ENCODE data around the gene CSNK1A1. TPM values are rescaled to one million over a fixed set of nuclear protein-coding genes. Genes with fewer than 3 reads are reported as not detected.
"Not testable (repeated sequence)": the region's sequence is repeated elsewhere in the genome, so short reads cannot be mapped to it uniquely, and the experiment has no call there.

CSNK1A1 gene
- polyA plus RNA-seq, 1 of the 3 experiments (the other 2 are of a cell fraction) = 70.7 TPM

DNA sequence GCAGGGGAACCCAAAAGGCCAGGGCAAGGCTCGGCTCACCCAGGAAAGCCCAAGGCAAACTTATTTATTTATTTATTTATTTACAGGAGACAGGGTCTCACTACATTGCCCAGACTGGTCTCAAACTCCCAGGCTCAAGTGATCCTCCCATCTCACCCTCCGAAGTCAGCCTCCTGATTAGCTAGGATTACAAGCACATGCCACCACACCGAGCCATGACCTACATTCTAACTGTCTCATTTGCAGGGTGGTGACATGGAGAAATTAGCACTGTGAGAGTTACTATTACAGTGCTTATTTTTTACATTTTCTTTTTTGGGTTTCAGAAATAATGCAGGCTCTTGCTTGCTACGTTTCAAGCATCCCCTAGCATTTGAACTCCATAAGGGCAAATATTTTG lies 48.1 kb upstream of the CSNK1A1 start:
- Histone ChIP-seq H3K4me1 (ENCODE audit: control insufficient read depth in 1 of 2, insufficient read depth in 2 of 2, low read depth in 1 of 2, low read length in 1 of 2) (no peaks in the 10 kb centered on the region), H3K9me3 (no peaks in the 10 kb centered on the region), H3K27me3 (ENCODE audit: insufficient read depth) (no peaks in the 10 kb centered on the region), H3K9me2 (no peaks in the 10 kb centered on the region), H3K4me3 (ENCODE audit: low read depth in 2 of 2, low read length in 1 of 2) (no peak overlapping the region), H3F3A (replicated peaks; ENCODE audit: insufficient read depth) (no peaks in the 10 kb centered on the region), H3K36me3 (replicated peaks in 1 of 2; ENCODE audit: control insufficient read depth in 1 of 2, insufficient read depth in 2 of 2, low read length in 1 of 2) (peaks cover 0 to 3% of the 10 kb centered on the region in 2 experiments), H3K79me2 (ENCODE audit: insufficient read depth) (no peaks in the 10 kb centered on the region), H3K9ac (no peak overlapping the region), H4K20me1 (ENCODE audit: insufficient read depth) (no peaks in the 10 kb centered on the region), H2AFZ (ENCODE audit: low read depth) (no peak overlapping the region), H3K4me2 (no peak overlapping the region), H3K27ac (ENCODE audit: low read depth in 2 of 2, low read length in 1 of 2) (no peak overlapping the region)
- no peak for DNase-seq
- TF ChIP-seq FOXJ3 (CRISPR knock-in tag; IDR thresholded peaks at IDR 0.05) (no peak), SMC3 (IDR thresholded peaks at IDR 0.05; ENCODE audit: low read depth, low read length) (no peak)
- ChIA-PET CTCF (interaction anchor here (0.7 kb wide), 1 partner anchor 19 kb away, joined by 5 read pairs; no protein-coding TSS in a partner anchor), POLR2A (no interaction called here)
- 88% methylated on average over 4 of the region's 4 CpGs for WGBS (ENCODE audit: low lambda C conversion rate)

GRCh38 chr5:149598966-149599365 lies 47.7 kb upstream of the CSNK1A1 start:
- no peaks in the 10 kb centered on the region for H3F3A ChIP-seq (replicated peaks; ENCODE audit: insufficient read depth)
- ChIA-PET POLR2A (no interaction called here), CTCF (interaction anchor here (0.7 kb wide), 1 partner anchor 19 kb away, joined by 5 read pairs; no protein-coding TSS in a partner anchor)
- no peak overlapping the region for H3K9ac ChIP-seq
- H3K9me2 ChIP-seq = no peaks in the 10 kb centered on the region
- 100% methylated on average over 1 of the region's 3 CpGs for WGBS (ENCODE audit: low lambda C conversion rate)
- H3K79me2 ChIP-seq (ENCODE audit: insufficient read depth) = no peaks in the 10 kb centered on the region
- no peaks in the 10 kb centered on the region for H3K27me3 ChIP-seq (ENCODE audit: insufficient read depth)
- TF ChIP-seq NRF1 (IDR thresholded peaks at IDR 0.05; ENCODE audit: low read depth, low read length) (no peak), ELF1 (IDR thresholded peaks at IDR 0.05) (no peak), RCOR1 (IDR thresholded peaks at IDR 0.05; ENCODE audit: low read length) (no peak), RAD21 (IDR thresholded peaks at IDR 0.05; ENCODE audit: low read length) (no peak), EP300 (IDR thresholded peaks at IDR 0.05; ENCODE audit: borderline replicate concordance in 1 of 2, low read depth in 1 of 2, low read length in 1 of 2) (no peak), TAF1 (IDR thresholded peaks at IDR 0.05; ENCODE audit: borderline replicate concordance, low read depth, low read length) (no peak), NFIC (IDR thresholded peaks at IDR 0.05; ENCODE audit: borderline replicate concordance) (no peak), TEAD4 (IDR thresholded peaks at IDR 0.05; ENCODE audit: borderline replicate concordance, insufficient read depth) (no peak), TCF12 (IDR thresholded peaks at IDR 0.05) (no peak)
- TF ChIP-seq, protein P1, sequence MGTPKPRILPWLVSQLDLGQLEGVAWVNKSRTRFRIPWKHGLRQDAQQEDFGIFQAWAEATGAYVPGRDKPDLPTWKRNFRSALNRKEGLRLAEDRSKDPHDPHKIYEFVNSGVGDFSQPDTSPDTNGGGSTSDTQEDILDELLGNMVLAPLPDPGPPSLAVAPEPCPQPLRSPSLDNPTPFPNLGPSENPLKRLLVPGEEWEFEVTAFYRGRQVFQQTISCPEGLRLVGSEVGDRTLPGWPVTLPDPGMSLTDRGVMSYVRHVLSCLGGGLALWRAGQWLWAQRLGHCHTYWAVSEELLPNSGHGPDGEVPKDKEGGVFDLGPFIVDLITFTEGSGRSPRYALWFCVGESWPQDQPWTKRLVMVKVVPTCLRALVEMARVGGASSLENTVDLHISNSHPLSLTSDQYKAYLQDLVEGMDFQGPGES (IDR thresholded peaks at IDR 0.05; ENCODE audit: low read depth, low read length) = no peak
- TF ChIP-seq, protein P2, sequence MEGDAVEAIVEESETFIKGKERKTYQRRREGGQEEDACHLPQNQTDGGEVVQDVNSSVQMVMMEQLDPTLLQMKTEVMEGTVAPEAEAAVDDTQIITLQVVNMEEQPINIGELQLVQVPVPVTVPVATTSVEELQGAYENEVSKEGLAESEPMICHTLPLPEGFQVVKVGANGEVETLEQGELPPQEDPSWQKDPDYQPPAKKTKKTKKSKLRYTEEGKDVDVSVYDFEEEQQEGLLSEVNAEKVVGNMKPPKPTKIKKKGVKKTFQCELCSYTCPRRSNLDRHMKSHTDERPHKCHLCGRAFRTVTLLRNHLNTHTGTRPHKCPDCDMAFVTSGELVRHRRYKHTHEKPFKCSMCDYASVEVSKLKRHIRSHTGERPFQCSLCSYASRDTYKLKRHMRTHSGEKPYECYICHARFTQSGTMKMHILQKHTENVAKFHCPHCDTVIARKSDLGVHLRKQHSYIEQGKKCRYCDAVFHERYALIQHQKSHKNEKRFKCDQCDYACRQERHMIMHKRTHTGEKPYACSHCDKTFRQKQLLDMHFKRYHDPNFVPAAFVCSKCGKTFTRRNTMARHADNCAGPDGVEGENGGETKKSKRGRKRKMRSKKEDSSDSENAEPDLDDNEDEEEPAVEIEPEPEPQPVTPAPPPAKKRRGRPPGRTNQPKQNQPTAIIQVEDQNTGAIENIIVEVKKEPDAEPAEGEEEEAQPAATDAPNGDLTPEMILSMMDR (IDR thresholded peaks at IDR 0.05) = no peak
- TF ChIP-seq, protein P3, sequence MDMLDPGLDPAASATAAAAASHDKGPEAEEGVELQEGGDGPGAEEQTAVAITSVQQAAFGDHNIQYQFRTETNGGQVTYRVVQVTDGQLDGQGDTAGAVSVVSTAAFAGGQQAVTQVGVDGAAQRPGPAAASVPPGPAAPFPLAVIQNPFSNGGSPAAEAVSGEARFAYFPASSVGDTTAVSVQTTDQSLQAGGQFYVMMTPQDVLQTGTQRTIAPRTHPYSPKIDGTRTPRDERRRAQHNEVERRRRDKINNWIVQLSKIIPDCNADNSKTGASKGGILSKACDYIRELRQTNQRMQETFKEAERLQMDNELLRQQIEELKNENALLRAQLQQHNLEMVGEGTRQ (IDR thresholded peaks at IDR 0.05; ENCODE audit: borderline replicate concordance, low read depth, low read length) = no peak
- TF ChIP-seq, protein P4, sequence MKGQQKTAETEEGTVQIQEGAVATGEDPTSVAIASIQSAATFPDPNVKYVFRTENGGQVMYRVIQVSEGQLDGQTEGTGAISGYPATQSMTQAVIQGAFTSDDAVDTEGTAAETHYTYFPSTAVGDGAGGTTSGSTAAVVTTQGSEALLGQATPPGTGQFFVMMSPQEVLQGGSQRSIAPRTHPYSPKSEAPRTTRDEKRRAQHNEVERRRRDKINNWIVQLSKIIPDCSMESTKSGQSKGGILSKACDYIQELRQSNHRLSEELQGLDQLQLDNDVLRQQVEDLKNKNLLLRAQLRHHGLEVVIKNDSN (IDR thresholded peaks at IDR 0.05; ENCODE audit: borderline replicate concordance, low read depth) = no peak
- no peak overlapping the region for H3K4me2 ChIP-seq
- H2AFZ ChIP-seq (ENCODE audit: low read depth) = no peak overlapping the region
- H3K4me1 ChIP-seq (ENCODE audit: control insufficient read depth in 1 of 2, insufficient read depth in 2 of 2, low read depth in 1 of 2, low read length in 1 of 2) = no peaks in the 10 kb centered on the region
- no peak for DNase-seq
- no peaks in the 10 kb centered on the region for H4K20me1 ChIP-seq (ENCODE audit: insufficient read depth)
- H3K4me3 ChIP-seq (ENCODE audit: low read depth in 2 of 2, low read length in 1 of 2) = no peak overlapping the region
- H3K9me3 ChIP-seq = no peaks in the 10 kb centered on the region
- H3K27ac ChIP-seq (ENCODE audit: low read depth in 2 of 2, low read length in 1 of 2) = no peak overlapping the region
- H3K36me3 ChIP-seq (replicated peaks in 1 of 2; ENCODE audit: control insufficient read depth in 1 of 2, insufficient read depth in 2 of 2, low read length in 1 of 2) = peaks cover 0 to 3% of the 10 kb centered on the region in 2 experiments

DNA sequence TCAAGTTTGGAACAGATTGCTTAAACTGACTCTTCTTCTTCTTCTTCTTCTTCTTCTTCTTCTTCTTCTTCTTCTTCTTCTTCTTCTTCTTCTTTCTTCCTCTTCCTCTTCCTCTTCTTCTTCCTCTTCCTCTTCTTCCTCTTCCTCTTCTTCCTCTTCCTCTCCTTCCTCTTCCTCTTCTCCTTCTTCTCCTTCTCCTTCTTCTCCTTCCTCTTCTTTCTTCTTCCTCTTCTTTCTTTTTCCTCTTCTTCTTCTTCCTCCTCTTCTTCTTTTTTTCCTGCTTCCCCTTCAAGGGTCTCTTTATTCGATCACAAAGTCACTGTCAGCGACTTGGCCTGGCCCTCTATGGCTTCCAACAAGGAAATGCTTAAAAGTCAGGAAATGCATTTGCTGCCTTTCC lies 47.0 kb upstream of the CSNK1A1 start:
- H3K27ac ChIP-seq (ENCODE audit: low read depth in 2 of 2, low read length in 1 of 2); H3K27me3 ChIP-seq (ENCODE audit: insufficient read depth); H3K79me2 ChIP-seq (ENCODE audit: insufficient read depth); H3K4me1 ChIP-seq (ENCODE audit: control insufficient read depth in 1 of 2, insufficient read depth in 2 of 2, low read depth in 1 of 2, low read length in 1 of 2); DNase-seq; H3F3A ChIP-seq (replicated peaks; ENCODE audit: insufficient read depth); POLR2A ChIA-PET; H3K4me3 ChIP-seq (ENCODE audit: low read depth in 2 of 2, low read length in 1 of 2); H3K36me3 ChIP-seq (replicated peaks in 1 of 2; ENCODE audit: control insufficient read depth in 1 of 2, insufficient read depth in 2 of 2, low read length in 1 of 2); H4K20me1 ChIP-seq (ENCODE audit: insufficient read depth); H3K4me2 ChIP-seq; H2AFZ ChIP-seq (ENCODE audit: low read depth); H3K9me3 ChIP-seq; H3K9ac ChIP-seq; H3K9me2 ChIP-seq: not testable (repeated sequence)
- 92% methylated on average over 2 of the region's 2 CpGs for WGBS (ENCODE audit: low lambda C conversion rate)
- CTCF ChIA-PET = interaction anchor here (0.9 to 1.0 kb wide), 2 partner anchors 39 to 157 kb away, joined by 3 read pairs; no protein-coding TSS in a partner anchor

All from SK-N-SH (cell line).